A673 (cell line): Measurements from ENCODE around the gene S100A3.

Experiments
- EZH2 ChIP-seq: fragments of 200-600 bp; sonication (generic); IDR thresholded peaks from 2 replicates; pipeline ENCODE4 v1.6.1; 2017; ENCODE audit warnings: borderline replicate concordance, low read depth, mild to moderate bottlenecking, mixed read lengths, antibody characterized with exemption, low read length; ENCODE audit not compliant: poor library complexity, severe bottlenecking
- TF ChIP-seq, protein P1 (sequence below): fragments of 300-800, 200-600 bp; sonication (generic); conservative IDR thresholded peaks from 2 replicates; pipeline ENCODE4 v1.5.1; 2017; ENCODE audit warnings: low read depth, mild to moderate bottlenecking, antibody characterized with exemption, low read length, moderate library complexity, mixed read lengths

- TF ChIP-seq, protein P1, sequence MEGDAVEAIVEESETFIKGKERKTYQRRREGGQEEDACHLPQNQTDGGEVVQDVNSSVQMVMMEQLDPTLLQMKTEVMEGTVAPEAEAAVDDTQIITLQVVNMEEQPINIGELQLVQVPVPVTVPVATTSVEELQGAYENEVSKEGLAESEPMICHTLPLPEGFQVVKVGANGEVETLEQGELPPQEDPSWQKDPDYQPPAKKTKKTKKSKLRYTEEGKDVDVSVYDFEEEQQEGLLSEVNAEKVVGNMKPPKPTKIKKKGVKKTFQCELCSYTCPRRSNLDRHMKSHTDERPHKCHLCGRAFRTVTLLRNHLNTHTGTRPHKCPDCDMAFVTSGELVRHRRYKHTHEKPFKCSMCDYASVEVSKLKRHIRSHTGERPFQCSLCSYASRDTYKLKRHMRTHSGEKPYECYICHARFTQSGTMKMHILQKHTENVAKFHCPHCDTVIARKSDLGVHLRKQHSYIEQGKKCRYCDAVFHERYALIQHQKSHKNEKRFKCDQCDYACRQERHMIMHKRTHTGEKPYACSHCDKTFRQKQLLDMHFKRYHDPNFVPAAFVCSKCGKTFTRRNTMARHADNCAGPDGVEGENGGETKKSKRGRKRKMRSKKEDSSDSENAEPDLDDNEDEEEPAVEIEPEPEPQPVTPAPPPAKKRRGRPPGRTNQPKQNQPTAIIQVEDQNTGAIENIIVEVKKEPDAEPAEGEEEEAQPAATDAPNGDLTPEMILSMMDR, result no peak
- no peak for TF ChIP-seq EZH2
These were observed 41.0 kb downstream of the S100A3 start for GRCh38 chr1:153507926-153508583.
